Upper lobe of right lung (tissue), 1 donor: Measurements from ENCODE around the gene NOTUM. TPM values are rescaled to one million over a fixed set of nuclear protein-coding genes. Genes with fewer than 3 reads are reported as not detected.

ENCODE experiments used
- ATAC-seq: fragments of 200-7000 bp; cut with Tn5 transposase; one replicate; pipeline ENCODE4 v1.9.1; 2020; ENCODE audit warnings: mild to moderate bottlenecking, moderate library complexity
- DNase-seq: peaks from one replicate; pipeline ENCODE4 v3.0.0-alpha.2; 2020
- H3K27ac ChIP-seq: fragments of 200-600 bp; one replicate; pipeline ENCODE4 v1.8.0; 2022
- H3K27me3 ChIP-seq: fragments of 200-600 bp; one replicate; pipeline ENCODE4 v1.8.0; 2022; ENCODE audit warnings: mild to moderate bottlenecking
- H3K36me3 ChIP-seq: fragments of 200-600 bp; one replicate; pipeline ENCODE4 v1.8.0; 2022
- H3K4me1 ChIP-seq: fragments of 200-600 bp; one replicate; pipeline ENCODE4 v1.8.0; 2022
- H3K4me3 ChIP-seq: fragments of 200-600 bp; one replicate; pipeline ENCODE4 v1.8.0; 2022; ENCODE audit warnings: mild to moderate bottlenecking
- H3K9me3 ChIP-seq: fragments of 200-600 bp; one replicate; pipeline ENCODE4 v1.8.0; 2022
- intact Hi-C: fragments of 100-400 bp; cut with DNase I; formaldehyde crosslinking; loops from one replicate; pipeline ENCODE4 v1.11.0; 2022
- total RNA-seq: library from RNA; stranded (reverse); fragmentation: NEBNext Ultra II Directional; extraction: Animal tissue kit (Norgen Biotek cat#: 25700); gene quantifications from one replicate; pipeline ENCODE4 v1.2.1, GENCODE V29; 2021
- TF ChIP-seq, protein P1 (sequence below): fragments of 200-600 bp; IDR thresholded peaks from one replicate; pipeline ENCODE4 v1.8.0; 2022; ENCODE audit warnings: antibody characterized with exemption
- donor health status: DM: no; HTN: yes; CAD: no; lungs with severe emphysema.

The NOTUM gene
- total RNA-seq, 1 donor from 2014 or later: 6.1 TPM

DNA sequence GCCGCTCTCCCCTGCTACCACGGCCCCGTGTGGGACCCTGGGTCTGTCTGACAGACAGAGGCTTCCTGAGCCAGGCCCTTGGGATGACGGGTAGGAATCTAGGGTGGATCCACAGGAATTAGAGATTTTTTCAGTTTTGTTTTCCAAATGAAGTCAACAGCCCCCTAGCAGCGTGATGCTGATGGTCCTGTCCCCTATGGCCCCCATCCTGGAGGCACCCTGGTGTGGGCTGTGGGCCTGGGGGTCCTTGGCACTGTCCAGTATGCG, 46.2 kb upstream of the NOTUM start:
- no peak for DNase-seq
- intact Hi-C loops: no loop called here
- H3K27me3 ChIP-seq: no peaks in the 10 kb centered on the region
- TF ChIP-seq, protein P1, sequence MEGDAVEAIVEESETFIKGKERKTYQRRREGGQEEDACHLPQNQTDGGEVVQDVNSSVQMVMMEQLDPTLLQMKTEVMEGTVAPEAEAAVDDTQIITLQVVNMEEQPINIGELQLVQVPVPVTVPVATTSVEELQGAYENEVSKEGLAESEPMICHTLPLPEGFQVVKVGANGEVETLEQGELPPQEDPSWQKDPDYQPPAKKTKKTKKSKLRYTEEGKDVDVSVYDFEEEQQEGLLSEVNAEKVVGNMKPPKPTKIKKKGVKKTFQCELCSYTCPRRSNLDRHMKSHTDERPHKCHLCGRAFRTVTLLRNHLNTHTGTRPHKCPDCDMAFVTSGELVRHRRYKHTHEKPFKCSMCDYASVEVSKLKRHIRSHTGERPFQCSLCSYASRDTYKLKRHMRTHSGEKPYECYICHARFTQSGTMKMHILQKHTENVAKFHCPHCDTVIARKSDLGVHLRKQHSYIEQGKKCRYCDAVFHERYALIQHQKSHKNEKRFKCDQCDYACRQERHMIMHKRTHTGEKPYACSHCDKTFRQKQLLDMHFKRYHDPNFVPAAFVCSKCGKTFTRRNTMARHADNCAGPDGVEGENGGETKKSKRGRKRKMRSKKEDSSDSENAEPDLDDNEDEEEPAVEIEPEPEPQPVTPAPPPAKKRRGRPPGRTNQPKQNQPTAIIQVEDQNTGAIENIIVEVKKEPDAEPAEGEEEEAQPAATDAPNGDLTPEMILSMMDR: no peak
- ATAC-seq: no peak
- H3K36me3 ChIP-seq: no peaks in the 10 kb centered on the region
- H3K4me3 ChIP-seq: no peak overlapping the region
- no peaks in the 10 kb centered on the region for H3K9me3 ChIP-seq
- no peaks in the 10 kb centered on the region for H3K4me1 ChIP-seq
- no peak overlapping the region for H3K27ac ChIP-seq

GRCh38 chr17:82006468-82007227, 45.7 kb upstream of the NOTUM start:
- Histone ChIP-seq H3K4me1 (no peaks in the 10 kb centered on the region), H3K4me3 (no peak overlapping the region), H3K27me3 (no peaks in the 10 kb centered on the region), H3K9me3 (no peaks in the 10 kb centered on the region), H3K27ac (no peak overlapping the region), H3K36me3 (no peaks in the 10 kb centered on the region)
- no peak for ATAC-seq
- no peak for DNase-seq
- TF ChIP-seq, protein P1: no peak
- intact Hi-C loops: no loop called here

- H3K27me3 ChIP-seq: no peaks in the 10 kb centered on the region
- no peak for DNase-seq
- intact Hi-C loops: no loop called here
- no peaks in the 10 kb centered on the region for H3K4me1 ChIP-seq
- no peaks in the 10 kb centered on the region for H3K9me3 ChIP-seq
- no peak overlapping the region for H3K4me3 ChIP-seq
- H3K36me3 ChIP-seq: no peaks in the 10 kb centered on the region
- ATAC-seq: no peak
- no peak overlapping the region for H3K27ac ChIP-seq
- TF ChIP-seq, protein P1: no peak
Measured at GRCh38 chr17:82005701-82006348, 44.8 kb upstream of the NOTUM start.

GRCh38 chr17:82004517-82005455, 43.8 kb upstream of the NOTUM start:
- Histone ChIP-seq H3K4me1 (no peaks in the 10 kb centered on the region), H3K27ac (no peak overlapping the region), H3K9me3 (no peaks in the 10 kb centered on the region), H3K4me3 (no peak overlapping the region), H3K36me3 (no peaks in the 10 kb centered on the region), H3K27me3 (no peaks in the 10 kb centered on the region)
- intact Hi-C loops: no loop called here
- DNase-seq (no peak), ATAC-seq (no peak)
- TF ChIP-seq, protein P1: no peak

GRCh38 chr17:82003411-82004381, 42.7 kb upstream of the NOTUM start:
- intact Hi-C loops: no loop called here
- no peaks in the 10 kb centered on the region for H3K4me1 ChIP-seq
- H3K4me3 ChIP-seq: no peak overlapping the region
- DNase-seq: no peak
- TF ChIP-seq, protein P1: no peak
- H3K27ac ChIP-seq: no peak overlapping the region
- H3K9me3 ChIP-seq: no peaks in the 10 kb centered on the region
- H3K36me3 ChIP-seq: no peaks in the 10 kb centered on the region
- ATAC-seq: no peak
- no peaks in the 10 kb centered on the region for H3K27me3 ChIP-seq
